ENCODE results near the gene PPARG. TPM values are rescaled to one million over a fixed set of nuclear protein-coding genes. Genes with fewer than 3 reads are reported as not detected.

PPARG gene
- polyA plus RNA-seq, 3 donors: 24.3 to 28.2 (median 25.2) TPM

DNA sequence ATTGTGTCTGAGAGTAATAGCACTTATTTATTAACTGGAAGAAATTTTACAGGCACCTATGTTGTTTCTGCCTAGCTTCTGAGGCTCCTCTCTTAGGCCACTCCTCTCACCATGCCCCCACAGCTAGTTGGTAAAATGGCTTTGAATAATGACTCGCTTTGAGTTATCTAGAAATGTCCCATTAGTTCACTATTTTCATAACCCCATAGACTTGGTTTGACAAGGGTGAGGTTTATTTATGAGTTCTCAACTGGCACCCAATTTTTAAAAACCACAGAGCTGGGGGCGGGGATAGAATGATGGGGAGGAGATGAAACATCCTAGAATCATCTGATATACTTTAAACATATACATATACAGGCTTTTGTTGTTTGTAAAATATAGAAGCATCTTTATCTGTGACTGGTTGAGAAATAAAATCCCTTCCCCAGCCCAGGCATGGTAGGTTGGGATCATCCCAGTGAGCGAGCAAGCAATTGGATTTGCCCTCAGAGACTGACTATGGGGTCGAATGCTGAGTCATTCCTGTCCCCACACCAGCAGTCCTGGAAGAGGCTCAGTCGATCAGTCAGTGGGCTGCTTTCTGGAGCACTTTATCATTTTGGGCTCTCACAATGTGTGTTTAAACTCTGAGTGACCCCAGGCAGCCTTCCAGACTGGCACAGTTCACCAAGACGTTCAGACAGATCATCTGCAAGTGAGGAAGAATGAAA is 135.2 kb downstream of the PPARG start:
- DNase-seq (ENCODE audit: extremely low read depth in 1 of 11, low read depth in 9 of 11, low spot score in 4 of 11): no peak

GRCh38 chr3:12424635-12425319 is 135.9 kb downstream of the PPARG start:
- DNase-seq (ENCODE audit: extremely low read depth in 1 of 11, low read depth in 9 of 11, low spot score in 4 of 11): no peak

- DNase-seq (ENCODE audit: extremely low read depth in 1 of 11, low read depth in 9 of 11, low spot score in 4 of 11): peak in 4 of 11 donors; percentile 47 to 62 (median 56)
Observed at GRCh38 chr3:12425850-12426579, 137.1 kb downstream of the PPARG start.

DNA sequence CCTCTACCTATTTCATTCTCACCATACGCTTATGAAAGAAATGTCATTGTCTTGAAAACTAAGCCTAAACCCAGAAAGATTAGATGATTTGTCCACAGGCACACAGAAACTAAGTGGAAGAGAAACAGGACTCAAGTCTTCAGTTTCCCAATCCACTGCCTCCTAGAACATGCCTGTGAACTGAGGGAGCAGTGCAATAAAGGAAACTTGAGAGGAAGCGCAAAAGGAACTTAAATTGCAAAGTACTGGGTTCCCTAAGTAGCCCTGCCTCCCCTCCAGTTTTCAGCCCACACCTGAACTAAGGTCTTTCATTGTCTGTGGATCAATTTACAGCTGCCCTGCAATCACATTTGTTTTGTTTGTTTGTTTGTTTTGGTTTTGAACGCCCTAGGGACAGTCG is 138.7 kb downstream of the PPARG start:
- DNase-seq (ENCODE audit: extremely low read depth in 1 of 11, low read depth in 9 of 11, low spot score in 4 of 11): no peak

- DNase-seq (ENCODE audit: extremely low read depth in 1 of 11, low read depth in 9 of 11, low spot score in 4 of 11): no peak
Observed at GRCh38 chr3:12428126-12428525, 139.3 kb downstream of the PPARG start.

DNA sequence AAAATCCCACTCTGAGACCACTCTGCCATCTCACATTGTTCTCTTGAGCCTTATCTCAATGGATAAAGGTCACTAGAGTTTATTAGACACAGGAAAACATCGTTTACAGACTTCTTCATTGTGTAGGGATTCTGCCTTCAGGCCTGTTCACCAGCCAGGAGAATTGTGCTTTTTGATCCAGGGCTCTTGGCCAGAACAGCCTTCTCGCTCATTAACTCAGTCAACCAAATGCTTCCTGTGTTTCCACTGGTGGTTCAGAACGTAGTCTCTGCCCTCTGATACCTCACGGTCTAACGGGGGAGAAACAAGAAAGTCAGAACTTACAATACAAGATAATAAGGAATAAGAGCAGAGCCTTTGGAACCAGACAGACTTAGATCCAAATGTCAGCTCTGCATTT is 141.2 kb downstream of the PPARG start:
- no peak for DNase-seq (ENCODE audit: extremely low read depth in 1 of 11, low read depth in 9 of 11, low spot score in 4 of 11)

- no peak for DNase-seq (ENCODE audit: extremely low read depth in 1 of 11, low read depth in 9 of 11, low spot score in 4 of 11)
Observed at GRCh38 chr3:12433823-12434222, 145.0 kb downstream of the PPARG start.

DNA sequence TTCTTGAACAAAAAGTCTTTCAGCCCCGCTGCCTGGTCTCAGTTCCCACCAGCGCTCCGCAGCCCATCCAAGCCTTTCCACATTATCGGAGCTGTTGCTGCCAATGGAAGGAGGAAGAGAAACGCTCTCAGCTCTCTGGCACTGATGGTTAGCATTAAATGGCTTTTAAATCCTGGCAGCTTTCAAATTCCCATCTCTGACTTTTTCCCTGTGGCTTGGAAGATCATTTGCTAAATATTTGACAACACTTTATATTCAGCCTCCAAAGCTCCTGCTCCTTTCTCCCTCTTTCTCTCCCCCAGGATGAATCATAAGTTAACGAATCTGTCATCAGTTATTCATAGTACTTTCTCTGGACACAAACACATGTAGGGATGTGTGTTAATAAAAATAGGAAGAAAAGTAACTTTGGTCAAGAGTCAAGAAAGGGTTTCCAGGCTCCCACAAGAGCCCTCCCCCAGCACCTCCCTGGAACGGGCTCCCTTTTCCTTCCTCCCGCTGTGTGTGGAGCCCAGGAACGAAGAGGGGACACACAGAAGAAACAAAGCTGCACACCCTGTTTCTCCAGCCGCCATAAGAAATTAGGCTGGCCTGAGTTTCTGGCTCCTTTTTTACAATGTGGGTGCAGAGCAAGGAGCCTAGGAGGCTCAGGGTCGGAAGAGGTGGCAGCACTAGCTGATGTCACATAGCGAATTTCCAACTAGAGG is 147.8 kb downstream of the PPARG start:
- DNase-seq (ENCODE audit: extremely low read depth in 1 of 11, low read depth in 9 of 11, low spot score in 4 of 11): no peak

- no peak for DNase-seq (ENCODE audit: extremely low read depth in 1 of 11, low read depth in 9 of 11, low spot score in 4 of 11)
Observed at GRCh38 chr3:12437221-12437605, 148.3 kb downstream of the PPARG start.

DNA sequence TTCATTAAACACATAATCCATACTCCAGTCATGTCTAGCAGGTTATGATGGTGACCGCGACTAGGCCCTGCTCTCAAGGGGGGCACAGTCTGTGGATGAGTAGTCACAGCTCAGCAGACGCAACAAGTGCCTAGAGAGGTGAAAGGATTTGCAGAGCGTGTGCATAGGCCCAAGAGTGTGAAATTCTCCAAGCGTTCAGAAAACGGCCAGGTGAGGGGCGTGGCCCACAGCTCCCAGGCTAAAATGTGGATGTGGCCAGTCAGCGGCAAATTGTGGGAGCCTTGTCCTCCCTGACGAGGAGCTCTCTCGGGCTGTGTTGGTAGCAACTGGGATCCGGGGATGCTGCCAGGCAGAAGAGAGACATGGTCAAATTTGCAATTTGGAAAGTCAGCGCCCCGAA is 149.0 kb downstream of the PPARG start:
- DNase-seq (ENCODE audit: extremely low read depth in 1 of 11, low read depth in 9 of 11, low spot score in 4 of 11): no peak

GRCh38 chr3:12438318-12438717 is 149.4 kb downstream of the PPARG start:
- DNase-seq (ENCODE audit: extremely low read depth in 1 of 11, low read depth in 9 of 11, low spot score in 4 of 11): no peak

DNA sequence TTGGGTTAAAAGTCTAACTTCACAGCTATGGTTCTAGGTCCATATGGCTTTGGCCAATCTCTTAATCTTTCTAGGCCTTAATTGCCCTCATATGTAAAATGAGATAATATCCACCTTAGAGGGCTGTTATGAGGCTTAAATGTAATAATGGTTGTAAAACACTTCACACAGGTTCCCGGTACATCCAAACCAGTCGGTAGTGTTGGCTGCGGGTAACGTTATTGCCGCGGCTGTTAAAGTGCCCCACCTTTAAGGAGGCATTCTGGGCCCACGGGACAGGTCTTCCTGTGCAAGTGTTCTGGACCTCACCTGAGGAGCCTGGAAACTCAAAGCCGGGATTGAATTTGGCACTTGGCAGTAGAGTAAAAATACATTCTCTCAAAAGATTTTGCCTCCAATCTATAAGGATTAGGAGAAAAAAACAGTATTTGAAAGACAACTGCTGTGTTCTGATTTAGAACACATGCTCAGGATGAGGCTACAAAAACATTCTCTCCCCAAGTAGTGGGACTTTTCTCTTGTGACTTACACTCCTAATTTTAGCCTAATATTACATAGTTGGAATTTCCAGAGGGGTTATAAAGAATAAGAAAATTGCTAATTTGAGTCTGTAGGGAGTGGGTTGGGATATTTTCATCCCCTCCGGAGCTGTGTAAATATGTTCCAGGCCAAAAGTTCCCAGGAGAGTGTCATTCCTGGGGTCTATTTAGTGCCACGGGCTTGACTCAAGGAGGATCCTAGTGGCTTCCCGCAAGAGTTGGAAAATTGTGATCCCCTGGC is 150.5 kb downstream of the PPARG start:
- DNase-seq (ENCODE audit: extremely low read depth in 1 of 11, low read depth in 9 of 11, low spot score in 4 of 11): no peak

- DNase-seq (ENCODE audit: extremely low read depth in 1 of 11, low read depth in 9 of 11, low spot score in 4 of 11): no peak
Observed at GRCh38 chr3:12440927-12441714, 152.3 kb downstream of the PPARG start.

GRCh38 chr3:12442654-12443501 is 154.0 kb downstream of the PPARG start:
- no peak for DNase-seq (ENCODE audit: extremely low read depth in 1 of 11, low read depth in 9 of 11, low spot score in 4 of 11)

DNA sequence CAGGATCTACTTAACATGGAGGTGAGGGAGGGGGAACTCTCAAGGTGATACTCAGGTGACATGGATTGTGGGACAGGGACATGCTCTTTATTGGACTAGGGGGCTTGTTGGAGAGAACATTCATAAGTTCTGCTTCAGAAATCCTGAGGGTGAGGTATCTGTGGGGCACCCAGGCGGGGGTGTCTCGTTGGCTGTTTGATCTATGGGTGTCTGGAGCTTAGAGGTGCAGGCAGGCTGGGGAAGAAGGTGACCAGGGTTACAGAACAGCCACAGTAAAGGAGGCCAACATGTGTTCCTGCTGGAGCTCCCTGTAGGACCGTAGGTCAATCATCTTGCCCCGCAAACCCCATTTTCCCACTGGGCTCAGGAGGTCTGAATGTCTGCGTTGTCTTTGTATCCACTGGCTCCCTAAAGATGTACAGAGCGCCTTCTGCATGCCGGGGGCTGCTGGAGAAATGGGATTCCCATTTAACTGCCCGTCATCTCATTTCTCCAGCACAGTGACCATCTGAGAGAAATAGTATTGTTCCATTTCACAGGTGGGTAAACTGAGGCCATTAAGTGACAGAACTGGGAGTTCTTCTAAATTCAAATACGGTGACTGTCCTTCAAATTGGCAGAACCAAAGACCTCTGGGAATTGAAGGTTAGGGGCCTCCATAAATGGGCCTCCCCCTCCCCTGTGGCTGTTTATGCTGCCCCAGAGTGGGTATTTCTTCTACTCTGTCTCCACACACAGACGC is 155.1 kb downstream of the PPARG start:
- no peak for DNase-seq (ENCODE audit: extremely low read depth in 1 of 11, low read depth in 9 of 11, low spot score in 4 of 11)

- DNase-seq (ENCODE audit: extremely low read depth in 1 of 11, low read depth in 9 of 11, low spot score in 4 of 11): peak in 1 of 11 donors; percentile 33
Observed at GRCh38 chr3:12444582-12445471, 156.0 kb downstream of the PPARG start.

Data from renal cortex interstitium (tissue), 11 donors.